Body of pancreas (tissue), 4 donors: ENCODE results near the gene RNF225.

Experiments
- CTCF ChIP-seq, 7 experiments: fragments of 450-650 bp in 4 of 7; fragments of 200-600 bp in 3 of 7; sonication (generic) in 3 of 7; IDR thresholded peaks; one replicate each; pipeline ENCODE4 v1.5.1; 2016 to 2019; ENCODE audit warnings: antibody characterized with exemption in 7 of 7
- POLR2A ChIP-seq, 3 donors: fragments of 450-650 bp; IDR thresholded peaks; one replicate each; pipeline ENCODE4 v1.6.1; 2016; ENCODE audit warnings: antibody characterized with exemption in 3 of 3, mild to moderate bottlenecking in 2 of 3

- no peak for TF ChIP-seq CTCF (IDR thresholded peaks at IDR 0.05)
- TF ChIP-seq POLR2A (IDR thresholded peaks at IDR 0.05) = no peak
These were observed 41.6 kb upstream of the RNF225 start for GRCh38 chr19:58353717-58354477.
